HepG2 (cell line): ENCODE results near the gene PBX2. TPM values are rescaled to one million over a fixed set of nuclear protein-coding genes. Genes with fewer than 3 reads are reported as not detected.
A peak's percentile ranks its signal among the peaks of the same experiment; 100 is the strongest.

ENCODE experiments used
- ARNTL ChIP-seq: sonication (generic); formaldehyde crosslinking; IDR thresholded peaks from 2 replicates; pipeline ENCODE4 v1.4.0; 2020; ENCODE audit warnings: mild to moderate bottlenecking, missing genetic modification reagents
- ATF5 ChIP-seq: sonication (generic); formaldehyde crosslinking; IDR thresholded peaks from 2 replicates; pipeline ENCODE4 v1.4.0; 2020; ENCODE audit warnings: mild to moderate bottlenecking, low read depth, missing genetic modification reagents
- GPN1 ChIP-seq: sonication (generic); formaldehyde crosslinking; IDR thresholded peaks from 2 replicates; pipeline ENCODE4 v1.5.1; 2020; ENCODE audit warnings: missing genetic modification reagents, borderline replicate concordance
- HINFP ChIP-seq: sonication (generic); formaldehyde crosslinking; IDR thresholded peaks from 2 replicates; pipeline ENCODE4 v1.4.0; 2020; ENCODE audit warnings: low read depth, mild to moderate bottlenecking, missing genetic modification reagents
- HNF1A ChIP-seq, 2 experiments: sonication (generic) in 1 of 2; formaldehyde crosslinking in 1 of 2; IDR thresholded peaks; 2 replicates each; pipeline versions ENCODE4 v1.4.0 to v1.6.1; 2016 to 2020; ENCODE audit warnings: borderline replicate concordance in 1 of 2, low read depth in 1 of 2, mild to moderate bottlenecking in 1 of 2, missing genetic modification reagents in 1 of 2
- MED13 ChIP-seq: sonication (generic); formaldehyde crosslinking; IDR thresholded peaks from 2 replicates; pipeline ENCODE4 v1.5.0; 2020; ENCODE audit warnings: missing genetic modification reagents
- PAF1 ChIP-seq: IDR thresholded peaks from 2 replicates; pipeline ENCODE4 v1.6.1; 2016; ENCODE audit warnings: missing genetic modification reagents, missing compliant biosample characterization
- PRMT3 ChIP-seq: sonication (generic); formaldehyde crosslinking; IDR thresholded peaks from 2 replicates; pipeline ENCODE4 v1.8.1; 2022; ENCODE audit warnings: low read depth, mild to moderate bottlenecking, moderate library complexity, missing genetic modification reagents, borderline replicate concordance
- SNAPC4 ChIP-seq: sonication (generic); formaldehyde crosslinking; IDR thresholded peaks from 2 replicates; pipeline ENCODE4 v1.4.0; 2020; ENCODE audit warnings: mild to moderate bottlenecking, missing genetic modification reagents
- TMF1 ChIP-seq: sonication (generic); formaldehyde crosslinking; IDR thresholded peaks from 2 replicates; pipeline ENCODE4 v1.8.1; 2022; ENCODE audit warnings: low read depth, missing genetic modification reagents
- ZNF10 ChIP-seq: sonication (generic); formaldehyde crosslinking; IDR thresholded peaks from 2 replicates; pipeline ENCODE4 v1.4.0; 2020; ENCODE audit warnings: mild to moderate bottlenecking, low read depth, missing genetic modification reagents, borderline replicate concordance
- ZNF180 ChIP-seq: sonication (generic); formaldehyde crosslinking; IDR thresholded peaks from 2 replicates; pipeline ENCODE4 v1.4.0; 2020; ENCODE audit warnings: low read depth, missing genetic modification reagents, borderline replicate concordance
- ZNF772 ChIP-seq: sonication (generic); formaldehyde crosslinking; IDR thresholded peaks from 2 replicates; pipeline ENCODE4 v1.5.0; 2020; ENCODE audit warnings: mild to moderate bottlenecking, missing genetic modification reagents
- polyA plus RNA-seq, 8 experiments: library from polyadenylated mRNA; depleted of rRNA in 3 of 8; stranded (reverse) in 7 of 8; unstranded in 1 of 8; fragments of >200 nt; fragmentation: Illumina TruSeq in 4 of 8; extraction: Trizol in 4 of 8; gene quantifications; 2 replicates each; pipeline versions ENCODE4 v1.2.1 to v1.2.3, GENCODE V29; 2011 to 2016; ENCODE audit warnings: low read depth in 4 of 8, missing spikeins in 1 of 8, mixed read lengths in 1 of 8; ENCODE audit not compliant: insufficient read depth in 1 of 8
- total RNA-seq, 5 experiments: library from RNA; depleted of rRNA; stranded (reverse); fragments of >200 nt; fragmentation: Illumina TruSeq; extraction: Trizol; gene quantifications; 2 replicates each; pipeline ENCODE4 v1.2.3, GENCODE V29; 2016; ENCODE audit warnings: low read depth in 1 of 5
- TF ChIP-seq, protein P1 (sequence below): sonication (generic); formaldehyde crosslinking; conservative IDR thresholded peaks from 2 replicates; pipeline ENCODE4 v1.8.0; 2022; ENCODE audit warnings: mild to moderate bottlenecking, moderate library complexity, missing genetic modification reagents

PBX2 gene
- total and polyA plus RNA-seq, 2 of the 13 experiments (the other 11 are each of a cell fraction or from before 2014, with no cell fraction given) = 42.3 to 77.8 TPM

DNA sequence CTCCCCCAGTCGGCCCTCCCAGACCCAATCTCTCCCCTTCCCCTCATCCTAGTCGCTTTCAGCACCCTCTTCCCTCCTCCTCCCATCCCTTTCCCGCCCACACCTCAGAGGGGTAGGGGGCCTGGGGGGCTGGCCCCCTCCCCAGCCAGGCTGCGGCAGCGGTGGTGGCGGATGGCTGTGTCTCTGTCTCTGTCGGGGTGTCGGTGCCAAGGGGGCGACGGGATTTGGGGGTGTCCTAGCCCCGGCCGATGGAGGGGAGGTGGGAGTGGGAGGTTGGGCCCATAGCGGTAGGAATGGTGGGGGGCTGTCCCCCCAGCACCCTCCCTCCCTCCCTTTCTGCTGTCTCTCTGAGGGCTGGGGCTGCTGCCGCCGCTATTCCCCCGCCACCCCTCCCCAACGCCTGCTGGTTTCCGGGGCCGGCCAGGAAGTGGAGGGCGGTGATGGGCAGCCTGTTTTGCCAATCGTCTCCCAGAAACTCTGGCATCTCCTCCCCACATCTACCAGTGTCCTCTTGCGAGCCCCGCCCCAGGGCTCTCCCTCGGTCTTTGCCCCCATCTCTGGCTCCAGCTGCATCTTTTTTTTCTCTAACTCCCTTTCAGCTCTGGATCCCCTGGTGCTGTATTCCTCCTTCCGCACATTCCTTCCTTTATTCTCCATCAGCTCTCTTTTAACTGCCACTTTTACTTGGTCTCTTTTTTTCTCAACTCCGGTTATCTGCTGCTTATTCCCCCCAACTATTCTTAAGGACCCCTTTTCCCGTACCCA, 14.1 kb downstream of the PBX2 start, which contains the start of gene AGPAT1 (continued):
- TF ChIP-seq HNF1A (IDR thresholded peaks at IDR 0.05; ENCODE audit: low read depth) (no peak), HNF1A (CRISPR knock-in tag; IDR thresholded peaks at IDR 0.05; ENCODE audit: borderline replicate concordance) (no peak), HINFP (CRISPR knock-in tag) (no peak), MED13 (CRISPR knock-in tag) (no peak), SNAPC4 (CRISPR knock-in tag) (no peak), ZNF180 (CRISPR knock-in tag) (no peak), ZNF10 (CRISPR knock-in tag) (no peak), ATF5 (0 out of 2 replicates have a peak, but pooled peaks have one; percentile 36), PRMT3 (CRISPR knock-in tag) (no peak), ARNTL (CRISPR knock-in tag) (peak; percentile 57; the same call in 1 of the 2 replicates), GPN1 (no peak), PAF1 (CRISPR knock-in tag) (no peak), ZNF772 (CRISPR knock-in tag) (no peak), TMF1 (CRISPR knock-in tag) (no peak)
- TF ChIP-seq, protein P1, sequence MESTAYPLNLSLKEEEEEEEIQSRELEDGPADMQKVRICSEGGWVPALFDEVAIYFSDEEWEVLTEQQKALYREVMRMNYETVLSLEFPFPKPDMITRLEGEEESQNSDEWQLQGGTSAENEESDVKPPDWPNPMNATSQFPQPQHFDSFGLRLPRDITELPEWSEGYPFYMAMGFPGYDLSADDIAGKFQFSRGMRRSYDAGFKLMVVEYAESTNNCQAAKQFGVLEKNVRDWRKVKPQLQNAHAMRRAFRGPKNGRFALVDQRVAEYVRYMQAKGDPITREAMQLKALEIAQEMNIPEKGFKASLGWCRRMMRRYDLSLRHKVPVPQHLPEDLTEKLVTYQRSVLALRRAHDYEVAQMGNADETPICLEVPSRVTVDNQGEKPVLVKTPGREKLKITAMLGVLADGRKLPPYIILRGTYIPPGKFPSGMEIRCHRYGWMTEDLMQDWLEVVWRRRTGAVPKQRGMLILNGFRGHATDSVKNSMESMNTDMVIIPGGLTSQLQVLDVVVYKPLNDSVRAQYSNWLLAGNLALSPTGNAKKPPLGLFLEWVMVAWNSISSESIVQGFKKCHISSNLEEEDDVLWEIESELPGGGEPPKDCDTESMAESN (CRISPR knock-in tag) = 0 out of 2 replicates have a peak, but pooled peaks have one; percentile 62
